ENCODE results near the gene AR.

The AR gene

GRCh38 chrX:67723580-67724351 is 179.9 kb downstream of the AR start:
- Histone ChIP-seq H3K79me2 (ENCODE audit: insufficient read depth, low read length) (no peaks in the 10 kb centered on the region), H3K9ac (ENCODE audit: low read depth, low read length, poor library complexity, severe bottlenecking) (no peak overlapping the region), H3K27me3 (ENCODE audit: insufficient read depth, low read length, poor library complexity, severe bottlenecking) (no peaks in the 10 kb centered on the region), H3K4me2 (ENCODE audit: low read depth, low read length, poor library complexity, severe bottlenecking) (no peak overlapping the region), H4K20me1 (ENCODE audit: insufficient read depth, low read length, poor library complexity, severe bottlenecking) (no peaks in the 10 kb centered on the region), H3K9me2 (replicated peaks; ENCODE audit: low read depth, low read length) (no peaks in the 10 kb centered on the region), H3F3A (ENCODE audit: low read depth) (no peaks in the 10 kb centered on the region), H3K4me3 (ENCODE audit: low read length, poor library complexity, severe bottlenecking) (no peak overlapping the region), H3K4me1 (ENCODE audit: insufficient read depth, low read length, poor library complexity, severe bottlenecking) (no peaks in the 10 kb centered on the region), H3K9me3 (ENCODE audit: insufficient read depth, low read depth, low read length) (no peaks in the 10 kb centered on the region), H3K36me3 (ENCODE audit: insufficient read depth, low read length) (no peaks in the 10 kb centered on the region), H2AFZ (ENCODE audit: low read length) (no peak overlapping the region)
- no peak for TF ChIP-seq EZH2phosphoT487 (IDR thresholded peaks at IDR 0.05; ENCODE audit: borderline replicate concordance)
- TF ChIP-seq, protein P1, sequence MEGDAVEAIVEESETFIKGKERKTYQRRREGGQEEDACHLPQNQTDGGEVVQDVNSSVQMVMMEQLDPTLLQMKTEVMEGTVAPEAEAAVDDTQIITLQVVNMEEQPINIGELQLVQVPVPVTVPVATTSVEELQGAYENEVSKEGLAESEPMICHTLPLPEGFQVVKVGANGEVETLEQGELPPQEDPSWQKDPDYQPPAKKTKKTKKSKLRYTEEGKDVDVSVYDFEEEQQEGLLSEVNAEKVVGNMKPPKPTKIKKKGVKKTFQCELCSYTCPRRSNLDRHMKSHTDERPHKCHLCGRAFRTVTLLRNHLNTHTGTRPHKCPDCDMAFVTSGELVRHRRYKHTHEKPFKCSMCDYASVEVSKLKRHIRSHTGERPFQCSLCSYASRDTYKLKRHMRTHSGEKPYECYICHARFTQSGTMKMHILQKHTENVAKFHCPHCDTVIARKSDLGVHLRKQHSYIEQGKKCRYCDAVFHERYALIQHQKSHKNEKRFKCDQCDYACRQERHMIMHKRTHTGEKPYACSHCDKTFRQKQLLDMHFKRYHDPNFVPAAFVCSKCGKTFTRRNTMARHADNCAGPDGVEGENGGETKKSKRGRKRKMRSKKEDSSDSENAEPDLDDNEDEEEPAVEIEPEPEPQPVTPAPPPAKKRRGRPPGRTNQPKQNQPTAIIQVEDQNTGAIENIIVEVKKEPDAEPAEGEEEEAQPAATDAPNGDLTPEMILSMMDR (conservative IDR thresholded peaks at IDR 0.05; ENCODE audit: low read length): no peak

- no peak overlapping the region for H3K9ac ChIP-seq (ENCODE audit: low read depth, low read length, poor library complexity, severe bottlenecking)
- no peaks in the 10 kb centered on the region for H3F3A ChIP-seq (ENCODE audit: low read depth)
- H3K9me3 ChIP-seq (ENCODE audit: insufficient read depth, low read depth, low read length): no peaks in the 10 kb centered on the region
- H4K20me1 ChIP-seq (ENCODE audit: insufficient read depth, low read length, poor library complexity, severe bottlenecking): no peaks in the 10 kb centered on the region
- no peaks in the 10 kb centered on the region for H3K4me1 ChIP-seq (ENCODE audit: insufficient read depth, low read length, poor library complexity, severe bottlenecking)
- H3K27me3 ChIP-seq (ENCODE audit: insufficient read depth, low read length, poor library complexity, severe bottlenecking): no peaks in the 10 kb centered on the region
- no peak overlapping the region for H2AFZ ChIP-seq (ENCODE audit: low read length)
- TF ChIP-seq, protein P1 (conservative IDR thresholded peaks at IDR 0.05; ENCODE audit: low read length): no peak
- no peak for TF ChIP-seq EZH2phosphoT487 (IDR thresholded peaks at IDR 0.05; ENCODE audit: borderline replicate concordance)
- no peak overlapping the region for H3K4me2 ChIP-seq (ENCODE audit: low read depth, low read length, poor library complexity, severe bottlenecking)
- no peaks in the 10 kb centered on the region for H3K9me2 ChIP-seq (replicated peaks; ENCODE audit: low read depth, low read length)
- H3K36me3 ChIP-seq (ENCODE audit: insufficient read depth, low read length): no peaks in the 10 kb centered on the region
- H3K79me2 ChIP-seq (ENCODE audit: insufficient read depth, low read length): no peaks in the 10 kb centered on the region
- no peak overlapping the region for H3K4me3 ChIP-seq (ENCODE audit: low read length, poor library complexity, severe bottlenecking)
These were observed 180.7 kb downstream of the AR start for GRCh38 chrX:67724359-67725110.

GRCh38 chrX:67725471-67725870 is 181.7 kb downstream of the AR start:
- Histone ChIP-seq H3K4me2 (ENCODE audit: low read depth, low read length, poor library complexity, severe bottlenecking) (no peak overlapping the region), H3K9me3 (ENCODE audit: insufficient read depth, low read depth, low read length) (no peaks in the 10 kb centered on the region), H3K27me3 (ENCODE audit: insufficient read depth, low read length, poor library complexity, severe bottlenecking) (no peaks in the 10 kb centered on the region), H3K4me3 (ENCODE audit: low read length, poor library complexity, severe bottlenecking) (no peak overlapping the region), H3K9me2 (replicated peaks; ENCODE audit: low read depth, low read length) (no peaks in the 10 kb centered on the region), H3K4me1 (ENCODE audit: insufficient read depth, low read length, poor library complexity, severe bottlenecking) (no peaks in the 10 kb centered on the region), H4K20me1 (ENCODE audit: insufficient read depth, low read length, poor library complexity, severe bottlenecking) (no peaks in the 10 kb centered on the region), H2AFZ (ENCODE audit: low read length) (no peak overlapping the region), H3F3A (ENCODE audit: low read depth) (no peaks in the 10 kb centered on the region), H3K36me3 (ENCODE audit: insufficient read depth, low read length) (no peaks in the 10 kb centered on the region), H3K9ac (ENCODE audit: low read depth, low read length, poor library complexity, severe bottlenecking) (no peak overlapping the region), H3K79me2 (ENCODE audit: insufficient read depth, low read length) (no peaks in the 10 kb centered on the region)
- TF ChIP-seq, protein P1 (conservative IDR thresholded peaks at IDR 0.05; ENCODE audit: low read length): no peak
- no peak for TF ChIP-seq EZH2phosphoT487 (IDR thresholded peaks at IDR 0.05; ENCODE audit: borderline replicate concordance)

Data from Loucy (cell line).